ENCODE data around the gene FRAS1. TPM values are rescaled to one million over a fixed set of nuclear protein-coding genes. Genes with fewer than 3 reads are reported as not detected.
"Not testable (repeated sequence)": the region's sequence is repeated elsewhere in the genome, so short reads cannot be mapped to it uniquely, and the experiment has no call there.

FRAS1 gene
- total and polyA plus RNA-seq, 2 donors (not counting 3 experiments of a cell fraction or from before 2014, with no cell fraction given) = 1.4 to 3.6 TPM

DNA sequence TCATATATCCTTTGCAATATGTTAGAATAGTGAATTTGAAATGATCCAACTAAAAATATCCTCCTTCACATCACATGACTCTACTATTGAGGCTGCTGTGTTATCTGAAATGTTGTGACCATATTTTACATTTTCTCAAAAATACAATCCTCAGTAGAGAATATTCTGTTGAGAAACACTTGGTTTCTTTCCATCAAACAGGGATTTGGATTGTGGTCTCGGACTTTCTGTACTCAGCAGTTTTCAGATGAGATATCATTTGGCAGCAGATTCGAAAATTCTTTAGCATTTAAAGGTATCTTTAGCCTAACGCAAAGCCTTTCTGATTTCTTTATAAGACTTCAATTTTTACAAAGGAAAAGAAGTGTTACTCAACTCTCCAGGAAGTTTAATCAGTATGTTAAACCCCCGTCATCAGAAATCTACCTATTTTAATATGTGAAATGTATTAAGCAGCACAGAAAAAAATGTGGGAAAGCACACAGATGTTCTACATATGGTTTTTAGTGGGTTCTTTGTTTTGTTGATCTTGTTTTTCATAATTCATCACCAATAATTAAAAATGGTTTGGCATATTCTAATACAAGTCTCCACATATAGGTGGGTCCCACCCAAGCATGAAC lies 439.0 kb downstream of the FRAS1 start:
- Histone ChIP-seq H3K9me1 (replicated peaks; ENCODE audit: control insufficient read depth, extremely low read depth, insufficient read depth, low read length) (no peaks in the 10 kb centered on the region), H2AFZ (ENCODE audit: low read depth, low read length) (no peak overlapping the region), H3K9ac (replicated peaks; ENCODE audit: extremely low read depth, insufficient read depth, low read length) (no peak overlapping the region), H3K9me3 (replicated peaks; ENCODE audit: control insufficient read depth, insufficient read depth, low read length) (no peaks in the 10 kb centered on the region), H4K20me1 (replicated peaks; ENCODE audit: control insufficient read depth, extremely low read depth, insufficient read depth, low read length) (no peaks in the 10 kb centered on the region), H3K4me1 (ENCODE audit: control insufficient read depth, extremely low read depth, insufficient read depth, low read length) (no peaks in the 10 kb centered on the region), H3K4me2 (ENCODE audit: insufficient read depth, low read length) (no peak overlapping the region), H3K27ac (ENCODE audit: insufficient read depth, low read depth, low read length) (no peak overlapping the region), H3K27me3 (ENCODE audit: control insufficient read depth in 2 of 2, insufficient read depth in 2 of 2, low read length in 2 of 2) (no peaks in the 10 kb centered on the region), H3K79me2 (ENCODE audit: control insufficient read depth, insufficient read depth, low read length) (no peaks in the 10 kb centered on the region), H3K4me3 (replicated peaks in 1 of 3; ENCODE audit: insufficient read depth in 1 of 3, low read depth in 1 of 3, low read length in 3 of 3) (no peak overlapping the region), H3K36me3 (ENCODE audit: control insufficient read depth in 2 of 2, extremely low read depth in 1 of 2, insufficient read depth in 2 of 2, low read length in 2 of 2) (no peaks in the 10 kb centered on the region)
- intact Hi-C loops (cut with micrococcal nuclease) = no loop called here
- dilution Hi-C loops (cut with MboI; ENCODE audit: extremely low pct_ligation_motif_present, low sequenced_read_pairs) = no loop called here
- FAIRE-seq (no peak), DNase-seq (ENCODE audit: low read depth, low spot score) (no peak)
- no TSS peak for BruUV-seq (replicated peaks)
- ChIA-PET CTCF (no interaction called here), POLR2A (no interaction called here)
- TF ChIP-seq EZH2 (IDR thresholded peaks at IDR 0.05; ENCODE audit: borderline replicate concordance, low read depth, low read length, severe bottlenecking) = no peak
- no peak for TF ChIP-seq GATA2 (IDR thresholded peaks at IDR 0.05; ENCODE audit: insufficient read depth, insufficient read length, low read depth, low read length)

DNA sequence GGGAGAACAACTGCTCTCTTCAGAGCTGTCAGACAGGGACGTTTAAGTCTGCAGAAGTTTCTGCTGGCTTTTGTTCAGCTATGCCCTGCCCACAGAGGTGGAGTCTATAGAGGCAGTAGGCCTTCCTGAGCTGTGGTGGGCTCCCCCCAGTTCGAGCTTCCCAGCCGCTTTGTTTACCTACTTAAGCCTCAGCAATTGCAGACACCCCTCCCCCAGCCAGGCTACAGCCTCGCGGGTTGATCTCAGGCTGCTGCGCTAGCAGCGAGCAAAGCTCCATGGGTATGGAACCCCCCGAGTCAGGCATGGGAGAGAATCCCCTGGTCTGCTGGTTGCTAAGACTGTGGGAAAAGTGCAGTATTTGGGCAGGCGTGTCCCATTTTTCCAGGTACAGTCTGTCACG lies 449.1 kb downstream of the FRAS1 start:
- H3K4me3 ChIP-seq (replicated peaks in 1 of 3; ENCODE audit: insufficient read depth in 1 of 3, low read depth in 1 of 3, low read length in 3 of 3); H2AFZ ChIP-seq (ENCODE audit: low read depth, low read length); intact Hi-C loops (cut with micrococcal nuclease); H4K20me1 ChIP-seq (replicated peaks; ENCODE audit: control insufficient read depth, extremely low read depth, insufficient read depth, low read length); POLR2A ChIA-PET; H3K9ac ChIP-seq (replicated peaks; ENCODE audit: extremely low read depth, insufficient read depth, low read length); H3K4me1 ChIP-seq (ENCODE audit: control insufficient read depth, extremely low read depth, insufficient read depth, low read length); dilution Hi-C loops (cut with MboI; ENCODE audit: extremely low pct_ligation_motif_present, low sequenced_read_pairs); BruUV-seq (replicated peaks); H3K27ac ChIP-seq (ENCODE audit: insufficient read depth, low read depth, low read length); H3K27me3 ChIP-seq (ENCODE audit: control insufficient read depth in 2 of 2, insufficient read depth in 2 of 2, low read length in 2 of 2); CTCF ChIA-PET; H3K4me2 ChIP-seq (ENCODE audit: insufficient read depth, low read length); H3K79me2 ChIP-seq (ENCODE audit: control insufficient read depth, insufficient read depth, low read length); FAIRE-seq; DNase-seq (ENCODE audit: low read depth, low spot score); H3K9me1 ChIP-seq (replicated peaks; ENCODE audit: control insufficient read depth, extremely low read depth, insufficient read depth, low read length); H3K9me3 ChIP-seq (replicated peaks; ENCODE audit: control insufficient read depth, insufficient read depth, low read length); H3K36me3 ChIP-seq (ENCODE audit: control insufficient read depth in 2 of 2, extremely low read depth in 1 of 2, insufficient read depth in 2 of 2, low read length in 2 of 2): not testable (repeated sequence)

Data from endothelial cell of umbilical vein (primary cell).